CMK (cell line): ENCODE results near the gene CEP89.
"Not testable (repeated sequence)": the region's sequence is repeated elsewhere in the genome, so short reads cannot be mapped to it uniquely, and the experiment has no call there.

ENCODE experiments used
- DNase-seq: peaks from one replicate; pipeline ENCODE4 v3.0.0-alpha.2; 2010; ENCODE audit warnings: low read depth

Gene CEP89

DNA sequence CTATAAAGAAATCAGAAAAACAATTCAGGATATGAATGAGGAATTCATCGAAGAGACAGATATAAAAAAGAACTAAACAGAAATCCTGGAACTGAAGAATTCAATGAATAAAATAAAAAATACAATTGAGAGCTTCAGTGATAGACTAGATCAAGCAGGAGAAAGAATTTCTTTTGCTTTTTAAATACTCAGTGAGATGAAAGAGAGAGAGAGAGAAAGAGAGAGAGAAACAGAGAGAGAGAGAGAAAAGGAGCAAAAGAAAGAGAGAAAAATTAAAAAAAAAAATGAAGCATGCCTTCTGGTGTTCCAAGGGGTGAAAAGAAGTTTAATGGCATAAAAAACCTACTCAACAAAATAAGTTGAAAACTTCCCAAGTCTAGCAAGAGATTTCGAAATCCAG is 80.1 kb downstream of the CEP89 start:
- no peak for DNase-seq

- DNase-seq, result no peak
Measured at GRCh38 chr19:32890841-32891240, 80.9 kb downstream of the CEP89 start.

DNA sequence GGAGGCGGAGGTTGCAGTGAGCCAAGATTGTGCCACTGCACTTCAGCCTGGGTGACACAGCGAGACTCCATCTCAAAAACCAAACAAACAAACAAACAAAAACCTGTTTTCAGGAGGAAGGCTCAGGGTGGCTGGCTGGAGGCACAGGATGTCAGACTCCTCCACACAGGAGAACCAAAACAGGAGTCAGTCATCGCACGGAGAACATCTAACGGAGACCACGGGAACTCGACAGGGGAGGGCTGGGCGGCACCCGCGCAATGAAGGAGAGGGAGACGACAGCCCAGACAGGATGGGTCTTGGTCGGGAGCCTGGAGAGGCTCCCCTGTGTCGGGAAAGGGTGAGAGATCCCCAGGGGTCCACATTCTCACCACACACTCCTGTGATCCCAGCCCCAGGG is 81.4 kb downstream of the CEP89 start:
- no peak for DNase-seq

DNA sequence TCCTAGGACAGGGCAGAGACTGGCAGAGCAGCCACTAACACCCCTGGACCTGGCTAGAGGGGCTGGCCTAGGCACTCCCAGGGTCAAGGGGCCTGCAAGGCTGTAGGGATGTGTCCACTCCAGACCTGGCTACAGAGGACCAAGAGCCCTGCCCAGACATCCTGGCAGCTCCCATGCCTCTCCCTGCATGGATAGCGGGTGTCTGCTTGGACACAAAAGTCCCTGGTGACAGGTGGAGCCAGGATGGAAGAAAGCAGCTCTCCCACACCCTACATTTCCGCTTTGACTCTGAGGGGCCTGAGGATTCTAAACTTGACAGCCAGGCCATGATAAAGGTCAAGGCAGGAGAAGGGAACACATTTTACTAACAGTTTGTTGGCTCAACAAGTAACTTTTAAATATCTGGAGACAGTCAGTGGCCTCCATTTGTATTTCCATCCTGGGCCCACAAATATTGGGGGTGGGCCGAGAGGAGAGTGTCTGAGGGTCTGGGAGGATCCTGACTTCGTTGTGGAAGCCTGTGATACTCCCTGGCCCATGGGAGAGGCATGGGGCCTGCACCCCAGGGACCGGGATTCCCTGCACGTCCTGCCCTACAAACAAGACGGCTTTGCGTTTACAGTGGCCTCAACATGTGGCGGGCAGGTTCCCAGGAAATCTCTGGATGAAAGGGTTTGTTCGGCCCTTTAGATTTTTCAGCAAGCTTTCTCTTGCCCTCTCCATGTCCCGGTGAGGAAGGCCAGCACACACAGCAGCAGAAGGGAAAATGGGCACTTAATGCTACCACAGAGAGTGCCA is 82.4 kb downstream of the CEP89 start:
- no peak for DNase-seq

- DNase-seq, result no peak
Measured at GRCh38 chr19:32887572-32888215, 84.1 kb downstream of the CEP89 start.

DNA sequence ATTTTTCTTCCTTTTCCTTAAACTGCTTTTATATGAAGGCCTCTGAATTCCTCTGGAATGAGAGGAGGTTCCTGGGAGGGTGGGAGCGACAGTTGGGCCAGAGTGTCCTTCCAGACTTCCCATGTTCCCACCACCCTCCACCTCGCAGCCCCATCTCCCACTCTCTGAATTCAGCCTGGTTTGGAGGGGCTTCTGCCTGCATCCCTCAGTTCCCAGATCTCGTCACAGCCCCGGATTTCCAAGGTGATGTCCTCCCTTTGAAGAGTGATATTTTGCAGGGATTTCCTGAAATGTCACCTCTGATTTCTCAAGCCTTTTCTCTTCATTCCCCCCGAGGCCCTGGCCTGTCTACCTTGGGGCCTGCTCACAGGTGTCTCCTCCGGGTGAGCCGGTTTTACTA is 85.5 kb downstream of the CEP89 start:
- DNase-seq, result no peak

- not testable (repeated sequence) for DNase-seq
Measured at GRCh38 chr19:32885255-32885654, 86.5 kb downstream of the CEP89 start.

- DNase-seq, result no peak
Measured at GRCh38 chr19:32881766-32882165, 90.0 kb downstream of the CEP89 start.

DNA sequence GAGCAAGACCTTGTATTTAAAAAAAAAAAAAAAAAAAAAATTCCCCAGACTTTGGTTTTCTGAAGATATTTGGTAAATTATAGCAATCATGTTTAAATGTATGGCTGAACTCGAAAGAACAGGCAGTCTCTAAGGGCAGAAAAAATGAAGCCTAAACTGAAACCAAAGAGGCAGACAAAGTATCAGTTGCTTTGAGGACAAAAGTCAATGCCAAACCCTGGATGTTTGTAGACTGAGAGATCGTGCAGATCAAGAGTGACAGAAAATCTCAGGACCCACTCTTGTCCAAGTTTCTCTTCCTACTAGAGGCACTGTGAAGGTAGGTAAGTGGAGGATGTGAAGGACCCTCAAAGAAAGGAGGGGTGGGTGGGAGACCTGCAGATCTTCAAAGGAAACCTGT is 91.1 kb downstream of the CEP89 start:
- no peak for DNase-seq

GRCh38 chr19:32879741-32880140 is 92.0 kb downstream of the CEP89 start:
- no peak for DNase-seq

GRCh38 chr19:32878988-32879387 is 92.8 kb downstream of the CEP89 start:
- no peak for DNase-seq

DNA sequence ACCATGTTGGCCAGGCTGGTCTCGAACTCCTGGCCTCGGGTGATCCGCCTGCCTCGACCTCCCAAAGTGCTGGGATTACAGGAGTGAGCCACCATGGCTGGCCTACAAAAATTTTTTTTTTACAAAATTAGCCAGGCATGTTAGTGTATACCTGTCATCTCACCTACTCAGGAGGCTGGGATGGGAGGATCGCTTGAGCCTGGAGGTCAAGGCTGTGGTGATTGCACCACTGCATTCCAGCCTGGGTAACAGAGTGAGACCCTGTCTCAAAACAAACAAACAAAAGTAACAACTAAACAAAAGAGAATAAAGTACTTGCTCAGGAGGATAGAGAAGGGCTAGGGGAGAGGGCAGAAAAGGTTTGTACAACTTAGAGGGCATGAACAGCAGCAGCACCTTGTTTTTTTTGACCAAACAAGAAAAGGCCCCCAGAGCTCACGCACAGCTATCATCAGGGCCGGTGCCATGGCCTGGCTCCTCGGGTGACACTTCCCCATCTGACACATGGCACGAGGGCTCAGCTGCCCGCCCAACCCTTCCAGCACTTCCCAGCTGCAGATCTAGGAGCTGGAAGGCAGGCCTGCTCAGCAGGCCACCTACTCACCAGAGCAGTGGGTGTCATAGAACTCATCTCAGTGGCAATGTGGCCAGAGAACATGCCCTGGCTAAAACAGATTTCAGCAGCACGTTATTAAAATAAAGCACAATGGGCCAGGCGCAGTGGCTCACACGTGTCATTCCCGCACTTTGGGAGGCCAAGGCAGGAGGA is 93.6 kb downstream of the CEP89 start:
- DNase-seq, result no peak

DNA sequence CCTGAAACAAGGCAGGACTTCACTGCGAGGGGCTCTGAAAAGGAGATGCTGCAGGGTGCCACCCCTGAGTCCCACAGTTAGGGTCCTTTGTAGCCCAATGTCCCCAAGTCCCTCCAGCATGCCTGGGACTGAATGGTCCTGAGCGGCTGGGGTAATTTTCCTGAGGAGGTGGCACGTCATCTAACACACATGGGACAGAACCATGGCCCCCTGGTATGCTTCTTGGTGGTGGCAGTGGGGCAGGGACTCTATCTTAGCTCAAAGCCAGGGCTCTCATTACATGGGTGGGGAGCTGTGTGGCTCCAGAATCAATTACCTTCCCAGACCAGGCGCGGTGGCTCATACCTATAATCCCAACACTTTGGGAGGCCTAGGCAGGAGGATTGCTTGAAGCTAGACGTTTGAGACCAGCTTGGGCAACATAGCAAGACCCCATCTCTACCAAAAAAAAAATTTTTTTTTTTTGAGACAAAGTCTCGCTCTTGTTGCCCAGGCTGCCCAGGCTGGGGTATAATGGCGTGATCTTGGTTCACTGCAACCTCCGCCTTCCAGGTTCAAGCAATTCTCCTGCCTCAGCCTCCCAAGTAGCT is 94.3 kb downstream of the CEP89 start:
- no peak for DNase-seq

GRCh38 chr19:32876919-32877285 is 94.9 kb downstream of the CEP89 start:
- no peak for DNase-seq

DNA sequence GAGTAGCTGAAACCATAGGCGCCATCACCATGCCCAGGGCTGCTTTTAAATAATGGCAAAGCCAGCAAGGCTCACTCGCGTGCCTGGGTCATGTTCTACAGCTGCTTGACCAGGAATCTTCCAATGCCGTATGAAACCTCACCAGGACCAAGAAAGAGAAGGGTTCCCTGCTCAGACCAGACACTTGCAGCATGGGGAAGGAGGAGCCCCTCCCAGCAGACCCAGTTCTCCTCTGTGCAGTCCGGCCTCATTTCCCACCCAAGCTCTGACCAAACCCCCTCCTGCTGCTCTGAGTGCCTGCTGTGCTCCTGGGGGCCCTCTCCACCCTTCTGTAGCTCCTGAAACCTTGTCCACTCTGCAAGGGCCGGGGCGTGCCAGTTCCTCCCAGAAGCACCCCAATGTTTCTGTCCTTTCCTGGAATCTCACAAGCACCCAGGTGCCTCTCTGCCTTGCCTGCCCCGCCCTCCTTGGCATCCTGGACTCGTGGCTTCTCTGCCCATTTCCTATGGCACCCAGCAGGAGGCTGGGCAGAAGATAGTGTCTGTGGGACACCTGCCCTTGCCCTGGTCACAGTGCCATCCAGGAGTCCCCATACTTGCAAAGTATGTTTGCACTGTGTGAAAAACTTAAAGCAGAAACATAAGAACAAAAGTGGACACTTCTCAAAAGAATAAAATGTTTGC is 95.4 kb downstream of the CEP89 start:
- DNase-seq, result no peak

DNA sequence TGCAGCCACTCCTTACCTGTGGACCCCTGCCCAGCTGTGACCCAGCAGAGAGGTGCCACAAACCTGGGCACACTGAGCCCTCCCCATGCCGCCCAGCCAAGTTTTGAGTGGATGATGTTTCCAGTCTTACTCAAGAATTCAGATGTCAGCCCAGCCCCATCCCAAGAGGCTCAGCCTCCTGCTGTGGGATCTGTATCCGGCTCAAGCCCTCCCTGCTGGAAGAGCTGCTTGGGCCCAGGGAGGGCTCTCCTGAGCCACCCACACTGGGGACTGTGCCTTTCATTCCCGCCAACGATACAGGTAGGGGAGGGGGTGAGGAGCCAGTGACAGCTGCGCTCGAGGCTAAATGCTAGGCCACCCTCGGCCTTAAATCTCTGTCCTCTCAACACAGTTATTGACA is 96.3 kb downstream of the CEP89 start:
- DNase-seq, result no peak

GRCh38 chr19:32874605-32875004 is 97.2 kb downstream of the CEP89 start:
- no peak for DNase-seq

DNA sequence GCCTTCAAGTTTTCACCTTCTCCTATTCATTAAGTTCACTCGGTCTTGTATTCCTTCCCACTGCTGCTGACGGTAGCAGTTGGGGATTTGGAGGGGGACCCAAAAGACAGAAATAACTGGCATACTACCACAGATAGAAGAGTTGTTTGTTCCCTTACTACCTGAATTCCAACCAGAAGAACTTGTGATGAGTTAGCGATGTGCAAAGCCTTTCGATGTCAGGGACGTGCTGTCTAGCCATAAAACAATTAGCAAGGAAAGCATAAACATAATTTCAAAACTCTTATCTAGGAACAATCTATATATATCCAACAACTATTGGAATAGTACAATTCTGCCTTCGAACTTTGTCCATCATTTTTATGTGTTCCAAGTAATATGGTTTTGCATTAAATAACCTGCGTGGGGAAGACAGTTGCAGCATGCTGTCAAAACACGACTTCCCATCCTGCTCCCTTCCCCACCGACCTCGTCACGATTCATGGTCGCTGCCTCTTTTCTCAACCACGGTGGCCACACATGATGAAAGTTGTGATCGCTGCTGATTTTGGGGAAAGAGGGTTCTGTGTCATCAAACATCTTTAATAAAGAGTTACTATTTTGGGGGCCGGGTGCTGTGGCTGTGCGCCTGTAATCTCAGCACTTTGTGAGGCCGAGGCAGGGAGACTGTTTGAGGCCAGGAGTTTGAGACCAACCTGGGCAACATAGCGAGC is 98.4 kb downstream of the CEP89 start:
- no peak for DNase-seq

- DNase-seq, result no peak
Measured at GRCh38 chr19:32872391-32872790, 99.4 kb downstream of the CEP89 start.

- DNase-seq, result no peak
Measured at GRCh38 chr19:32870981-32871451, 100.7 kb downstream of the CEP89 start.

GRCh38 chr19:32869966-32870573 is 101.7 kb downstream of the CEP89 start:
- DNase-seq, result no peak
